ENCODE data around the gene TMEM270.

GRCh38 chr7:73901823-73902597 is 41.1 kb downstream of the TMEM270 start:
- TF ChIP-seq ELK1 (IDR thresholded peaks at IDR 0.05; ENCODE audit: low read depth, low read length): no peak
- no peak for TF ChIP-seq EP300 (IDR thresholded peaks at IDR 0.05)
- no peak for TF ChIP-seq ZFP36 (IDR thresholded peaks at IDR 0.05; ENCODE audit: borderline replicate concordance, partially characterized antibody)
- TF ChIP-seq RAD21 (conservative IDR thresholded peaks at IDR 0.05 in 1 of 2, IDR thresholded peaks at IDR 0.05 in 1 of 2): no peak
- no peak for TF ChIP-seq SREBF2 (IDR thresholded peaks at IDR 0.05)
- no peak for TF ChIP-seq CTCF (IDR thresholded peaks at IDR 0.05)
- TF ChIP-seq HMGXB4 (CRISPR knock-in tag; IDR thresholded peaks at IDR 0.05; ENCODE audit: borderline replicate concordance): no peak
- TF ChIP-seq MAZ (IDR thresholded peaks at IDR 0.05; ENCODE audit: borderline replicate concordance, low read depth, low read length): no peak
- TF ChIP-seq CEBPB (IDR thresholded peaks at IDR 0.05): no peak
- TF ChIP-seq POLR2AphosphoS2 (conservative IDR thresholded peaks at IDR 0.05; ENCODE audit: low read length): no peak
- no peak for TF ChIP-seq ESRRA (IDR thresholded peaks at IDR 0.05; ENCODE audit: borderline replicate concordance, low read length)
